Chondrocyte (in vitro differentiated cells): ENCODE results near the gene UBE3C. TPM values are rescaled to one million over a fixed set of nuclear protein-coding genes. Genes with fewer than 3 reads are reported as not detected.
"Not testable (repeated sequence)": the region's sequence is repeated elsewhere in the genome, so short reads cannot be mapped to it uniquely, and the experiment has no call there.

ENCODE experiments used
- DNase-seq: peaks from one replicate; pipeline ENCODE4 v3.0.0; 2021; ENCODE audit warnings: mixed read lengths, low spot score
- H3K27ac Mint-ChIP-seq: one replicate; pipeline ENCODE4 v1.8.0; 2021; ENCODE audit warnings: mild to moderate bottlenecking, moderate library complexity, mixed read lengths; ENCODE audit not compliant: unreplicated experiment
- H3K27me3 Mint-ChIP-seq: 2 replicates; pipeline ENCODE4 v1.8.0; 2021; ENCODE audit warnings: low read depth, mixed read lengths
- H3K36me3 Mint-ChIP-seq: 2 replicates; pipeline ENCODE4 v1.8.0; 2021; ENCODE audit warnings: low read depth, mixed read lengths
- H3K4me1 Mint-ChIP-seq: 2 replicates; pipeline ENCODE4 v1.8.0; 2021; ENCODE audit warnings: low read depth, mild to moderate bottlenecking, mixed read lengths
- H3K4me3 Mint-ChIP-seq: one replicate; pipeline ENCODE4 v1.8.0; 2021; ENCODE audit warnings: mild to moderate bottlenecking, moderate library complexity, mixed read lengths; ENCODE audit not compliant: unreplicated experiment
- H3K9me3 Mint-ChIP-seq: 2 replicates; pipeline ENCODE4 v1.8.0; 2021; ENCODE audit warnings: low read depth, mixed read lengths
- total RNA-seq: library from RNA; stranded (reverse); gene quantifications from 3 replicates; pipeline ENCODE4 v1.2.1, GENCODE V29; 2021
- TF ChIP-seq, protein P1 (sequence below): fragments of 200-600 bp; sonication (generic); IDR thresholded peaks from 2 replicates; pipeline ENCODE4 v1.5.0; 2021; ENCODE audit warnings: antibody characterized with exemption, mild to moderate bottlenecking, moderate library complexity

The UBE3C gene
- total RNA-seq, 1 donor from 2014 or later = 58.9 TPM

DNA sequence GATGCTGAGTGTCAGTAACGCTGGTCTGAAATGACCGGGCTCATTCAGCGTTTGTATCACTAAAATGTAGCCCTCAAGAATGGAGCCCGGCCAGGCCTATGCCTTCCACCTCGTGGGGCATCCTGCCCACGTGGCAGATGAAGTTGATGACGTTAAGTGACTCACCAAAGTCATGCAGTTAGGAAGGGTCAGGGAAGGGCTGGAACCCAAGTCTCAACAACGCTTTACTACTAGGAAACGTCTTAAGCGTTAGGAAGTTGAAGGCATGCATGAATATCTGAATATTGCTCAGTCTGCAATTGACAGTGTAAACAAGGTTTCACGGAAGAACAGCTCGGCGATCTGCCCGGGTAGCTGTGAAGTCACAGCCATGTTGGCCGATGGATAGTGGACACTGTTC is 14.0 kb upstream of the UBE3C start:
- Mint-ChIP-seq H3K36me3 (no peaks in the 10 kb centered on the region), H3K4me3 (no peak overlapping the region), H3K4me1 (no peaks in the 10 kb centered on the region), H3K27ac (no peak overlapping the region), H3K9me3 (no peaks in the 10 kb centered on the region), H3K27me3 (peaks cover 7% of the 10 kb centered on the region)
- DNase-seq = no peak
- TF ChIP-seq, protein P1, sequence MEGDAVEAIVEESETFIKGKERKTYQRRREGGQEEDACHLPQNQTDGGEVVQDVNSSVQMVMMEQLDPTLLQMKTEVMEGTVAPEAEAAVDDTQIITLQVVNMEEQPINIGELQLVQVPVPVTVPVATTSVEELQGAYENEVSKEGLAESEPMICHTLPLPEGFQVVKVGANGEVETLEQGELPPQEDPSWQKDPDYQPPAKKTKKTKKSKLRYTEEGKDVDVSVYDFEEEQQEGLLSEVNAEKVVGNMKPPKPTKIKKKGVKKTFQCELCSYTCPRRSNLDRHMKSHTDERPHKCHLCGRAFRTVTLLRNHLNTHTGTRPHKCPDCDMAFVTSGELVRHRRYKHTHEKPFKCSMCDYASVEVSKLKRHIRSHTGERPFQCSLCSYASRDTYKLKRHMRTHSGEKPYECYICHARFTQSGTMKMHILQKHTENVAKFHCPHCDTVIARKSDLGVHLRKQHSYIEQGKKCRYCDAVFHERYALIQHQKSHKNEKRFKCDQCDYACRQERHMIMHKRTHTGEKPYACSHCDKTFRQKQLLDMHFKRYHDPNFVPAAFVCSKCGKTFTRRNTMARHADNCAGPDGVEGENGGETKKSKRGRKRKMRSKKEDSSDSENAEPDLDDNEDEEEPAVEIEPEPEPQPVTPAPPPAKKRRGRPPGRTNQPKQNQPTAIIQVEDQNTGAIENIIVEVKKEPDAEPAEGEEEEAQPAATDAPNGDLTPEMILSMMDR = no peak

DNA sequence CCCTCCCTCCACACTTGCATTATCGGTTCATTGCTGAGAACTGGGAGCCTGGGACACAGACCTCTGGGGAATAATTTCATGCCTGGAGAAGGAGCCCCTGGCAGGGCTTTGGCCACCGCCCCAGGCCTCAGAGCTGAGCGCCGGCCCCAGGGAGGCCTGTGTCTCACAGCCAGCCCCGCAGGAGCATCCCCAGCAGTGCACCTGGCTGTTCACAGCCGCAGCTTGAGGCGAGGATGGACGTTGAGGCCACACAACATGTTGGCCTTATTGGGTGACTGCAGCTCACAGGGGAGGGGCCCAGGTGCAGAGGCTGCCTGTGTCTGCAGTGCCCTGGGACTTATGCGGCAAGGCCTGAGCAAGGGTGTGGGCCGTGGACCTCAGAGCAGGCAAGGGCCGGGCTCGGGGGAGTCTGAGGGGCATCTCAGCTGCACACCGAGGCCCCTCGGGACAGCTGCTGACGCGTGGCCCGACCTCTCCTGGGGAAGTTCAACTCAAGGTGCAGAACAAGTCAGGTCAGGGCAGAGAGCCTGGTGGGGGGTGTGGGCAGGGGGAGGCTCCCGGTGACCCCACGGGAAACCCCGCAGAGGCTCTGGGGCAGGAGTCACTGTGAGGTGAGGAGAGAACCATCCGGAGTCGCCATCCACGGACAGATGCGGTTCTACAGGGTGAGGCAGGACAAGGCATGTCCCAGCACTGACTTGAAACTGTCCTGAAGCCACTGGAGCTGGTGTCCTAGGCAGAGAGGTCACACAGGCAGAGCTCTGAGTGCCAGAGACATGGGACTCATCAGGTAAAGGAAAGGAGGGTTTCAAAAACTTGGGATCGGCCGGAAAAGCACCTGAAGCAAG is 13.1 kb upstream of the UBE3C start:
- Mint-ChIP-seq H3K9me3 (no peaks in the 10 kb centered on the region), H3K4me3 (no peak overlapping the region), H3K36me3 (no peaks in the 10 kb centered on the region), H3K27ac (no peak overlapping the region), H3K27me3 (peaks cover 9% of the 10 kb centered on the region), H3K4me1 (no peaks in the 10 kb centered on the region)
- no peak for DNase-seq
- TF ChIP-seq, protein P1 = no peak

DNA sequence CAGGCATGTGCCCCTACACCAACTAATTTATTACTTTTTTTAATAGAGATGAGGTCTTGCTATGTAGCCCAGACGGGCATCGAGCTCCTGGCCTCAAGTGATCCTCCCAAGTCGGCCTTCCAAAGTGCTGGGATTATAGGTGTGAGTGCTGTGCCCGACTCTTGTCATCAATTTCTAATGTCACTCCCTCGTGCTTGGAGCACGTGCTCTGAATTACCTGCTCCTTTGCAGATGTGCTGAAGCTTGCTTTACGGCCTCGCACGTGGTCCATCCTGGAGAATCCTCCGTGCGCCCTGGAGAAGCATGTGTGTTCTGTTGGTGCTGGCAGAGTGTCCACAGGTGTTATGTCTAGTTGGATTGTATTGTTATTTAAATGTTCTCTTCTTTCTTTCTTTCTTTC is 11.8 kb upstream of the UBE3C start:
- Mint-ChIP-seq H3K9me3 (no peaks in the 10 kb centered on the region), H3K4me1 (no peaks in the 10 kb centered on the region), H3K27ac (no peak overlapping the region), H3K36me3 (no peaks in the 10 kb centered on the region), H3K27me3 (peaks cover 13% of the 10 kb centered on the region), H3K4me3 (no peak overlapping the region)
- DNase-seq = no peak
- TF ChIP-seq, protein P1 = no peak

DNA sequence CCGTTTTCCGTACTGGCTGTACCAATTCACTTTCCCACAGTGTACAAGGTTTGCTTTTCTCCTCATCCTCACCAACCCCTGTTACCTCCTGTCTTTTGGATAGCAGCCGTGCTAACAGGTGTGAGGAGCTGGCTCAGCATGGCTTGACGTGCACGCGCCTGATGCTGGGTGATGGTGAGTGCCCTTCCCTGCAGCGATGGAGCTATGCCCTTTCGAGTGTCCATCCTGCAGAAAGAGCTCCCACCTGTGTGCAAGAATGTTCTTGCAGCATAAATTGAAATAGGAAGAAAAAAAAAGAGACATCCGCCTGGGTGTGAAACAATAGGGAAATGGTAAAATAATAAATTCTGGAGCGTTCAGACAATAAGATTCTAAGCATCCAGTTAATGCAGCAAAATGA is 9.5 kb upstream of the UBE3C start:
- Mint-ChIP-seq H3K9me3 (no peaks in the 10 kb centered on the region), H3K36me3 (no peaks in the 10 kb centered on the region), H3K27ac (no peak overlapping the region), H3K4me3 (no peak overlapping the region), H3K27me3 (peaks cover 15% of the 10 kb centered on the region), H3K4me1 (no peaks in the 10 kb centered on the region)
- DNase-seq = no peak
- TF ChIP-seq, protein P1 = no peak

DNA sequence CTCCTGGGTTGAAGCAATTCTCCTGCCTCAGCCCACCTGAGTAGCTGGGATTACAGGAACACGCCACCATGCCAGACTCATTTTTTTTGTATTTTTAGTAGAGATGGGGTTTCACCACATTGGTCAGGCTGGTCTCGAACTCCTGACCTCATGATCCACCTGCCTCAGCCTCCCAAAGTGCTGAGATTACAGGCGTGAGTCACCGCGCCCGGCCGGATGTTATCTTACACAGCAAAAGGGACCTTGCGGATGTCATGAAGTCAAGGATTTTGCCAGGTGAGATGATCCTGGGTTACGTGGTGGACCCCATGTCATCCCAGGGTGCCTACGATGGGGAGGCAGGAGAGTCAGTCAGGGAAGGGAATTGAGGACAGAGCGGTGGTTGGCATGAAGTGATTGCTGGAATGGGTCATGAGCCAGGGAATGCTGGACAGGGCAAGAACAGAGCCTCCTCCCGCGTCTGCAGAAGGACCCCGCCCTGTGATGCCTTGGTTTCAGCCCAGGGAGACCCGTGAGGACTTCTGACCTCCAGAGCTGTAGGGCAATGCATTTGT is 8.7 kb upstream of the UBE3C start:
- H3K9me3 Mint-ChIP-seq = no peaks in the 10 kb centered on the region
- TF ChIP-seq, protein P1 = no peak
- H3K27ac Mint-ChIP-seq = no peak overlapping the region
- H3K36me3 Mint-ChIP-seq = no peaks in the 10 kb centered on the region
- no peak for DNase-seq
- H3K4me1 Mint-ChIP-seq = no peaks in the 10 kb centered on the region
- H3K4me3 Mint-ChIP-seq = no peak overlapping the region
- peaks cover 15% of the 10 kb centered on the region for H3K27me3 Mint-ChIP-seq

DNA sequence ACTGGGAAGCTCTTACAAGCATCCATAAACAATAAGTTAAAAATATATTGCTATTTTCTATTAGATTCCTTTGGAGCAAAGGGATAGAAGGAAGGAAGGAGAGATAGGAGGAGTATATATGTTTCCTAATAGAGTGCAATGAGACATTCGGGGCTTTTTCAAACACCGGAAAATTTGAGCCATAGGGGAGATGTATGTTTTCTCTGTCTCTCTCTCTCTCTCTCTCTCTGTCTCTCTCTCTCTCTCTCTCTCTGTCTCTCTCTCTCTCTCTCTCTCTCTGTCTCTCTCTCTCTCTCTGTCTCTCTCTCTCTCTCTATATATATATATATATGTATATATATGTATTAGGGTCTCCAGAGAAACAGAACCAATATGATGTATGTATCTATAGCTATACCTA is 7.9 kb upstream of the UBE3C start:
- H3K4me3 Mint-ChIP-seq, H3K9me3 Mint-ChIP-seq, H3K36me3 Mint-ChIP-seq, H3K27ac Mint-ChIP-seq, H3K4me1 Mint-ChIP-seq, DNase-seq: not testable (repeated sequence)
- H3K27me3 Mint-ChIP-seq = peaks cover 15% of the 10 kb centered on the region
